Measurements from ENCODE around the gene CD93.

DNA sequence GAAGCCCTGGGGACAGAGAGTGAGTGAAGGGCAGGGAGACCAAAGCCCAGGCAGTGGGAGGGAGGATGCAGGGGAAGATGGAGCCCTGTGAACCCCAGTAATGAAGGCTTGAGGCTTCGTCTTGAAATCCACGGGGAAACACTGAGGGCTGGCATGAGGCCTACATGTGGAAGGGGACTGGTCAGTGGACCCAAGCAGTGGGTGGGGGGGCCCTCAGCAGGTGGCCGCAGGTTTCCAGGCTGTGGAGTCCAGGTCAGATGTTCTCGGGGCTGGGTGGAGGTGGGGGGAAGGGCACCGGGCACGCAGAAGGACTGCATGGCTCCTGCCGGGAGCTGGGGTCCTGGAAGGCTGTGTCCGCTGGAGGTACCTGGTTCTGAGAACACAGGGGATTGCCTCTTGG is 2.7 kb upstream of the CD93 start:
- TF ChIP-seq, protein P1, sequence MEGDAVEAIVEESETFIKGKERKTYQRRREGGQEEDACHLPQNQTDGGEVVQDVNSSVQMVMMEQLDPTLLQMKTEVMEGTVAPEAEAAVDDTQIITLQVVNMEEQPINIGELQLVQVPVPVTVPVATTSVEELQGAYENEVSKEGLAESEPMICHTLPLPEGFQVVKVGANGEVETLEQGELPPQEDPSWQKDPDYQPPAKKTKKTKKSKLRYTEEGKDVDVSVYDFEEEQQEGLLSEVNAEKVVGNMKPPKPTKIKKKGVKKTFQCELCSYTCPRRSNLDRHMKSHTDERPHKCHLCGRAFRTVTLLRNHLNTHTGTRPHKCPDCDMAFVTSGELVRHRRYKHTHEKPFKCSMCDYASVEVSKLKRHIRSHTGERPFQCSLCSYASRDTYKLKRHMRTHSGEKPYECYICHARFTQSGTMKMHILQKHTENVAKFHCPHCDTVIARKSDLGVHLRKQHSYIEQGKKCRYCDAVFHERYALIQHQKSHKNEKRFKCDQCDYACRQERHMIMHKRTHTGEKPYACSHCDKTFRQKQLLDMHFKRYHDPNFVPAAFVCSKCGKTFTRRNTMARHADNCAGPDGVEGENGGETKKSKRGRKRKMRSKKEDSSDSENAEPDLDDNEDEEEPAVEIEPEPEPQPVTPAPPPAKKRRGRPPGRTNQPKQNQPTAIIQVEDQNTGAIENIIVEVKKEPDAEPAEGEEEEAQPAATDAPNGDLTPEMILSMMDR (IDR thresholded peaks at IDR 0.05) = no peak
- no peak for TF ChIP-seq POLR2A (IDR thresholded peaks at IDR 0.05; ENCODE audit: low read depth)

Measured in esophagus muscularis mucosa (tissue), 3 donors.